Keratinocyte (primary cell): ENCODE measurements around the gene KCNT2. TPM values are rescaled to one million over a fixed set of nuclear protein-coding genes. Genes with fewer than 3 reads are reported as not detected.

Experiments used
- DNase-seq: peaks from one replicate; pipeline ENCODE4 v3.0.0-alpha.2; 2011; ENCODE audit warnings: low read depth, missing footprints, low spot score
- FAIRE-seq: peaks from 2 replicates; lab custom pipeline; 2011; peaks lifted over from hg19 to GRCh38; lab: Jason Lieb, UNC
- H2AFZ ChIP-seq: 2 replicates; pipeline ENCODE4 v1.6.0; 2012; ENCODE audit warnings: low read length, control low read depth, inconsistent platforms; ENCODE audit not compliant: control insufficient read depth
- H3K27ac ChIP-seq: 2 replicates; pipeline ENCODE4 v1.5.1; 2011; ENCODE audit warnings: low read length; ENCODE audit not compliant: control insufficient read depth, insufficient read depth
- H3K27me3 ChIP-seq: 3 replicates; pipeline ENCODE4 v1.6.0; 2011; ENCODE audit warnings: low read length; ENCODE audit not compliant: control insufficient read depth, insufficient read depth; ENCODE audit errors: extremely low read depth
- H3K36me3 ChIP-seq, 2 experiments: 2 replicates in 1 of 2; 3 replicates in 1 of 2; pipeline ENCODE4 v1.5.1; 2011; ENCODE audit warnings: low read length in 2 of 2, mild to moderate bottlenecking in 1 of 2; ENCODE audit not compliant: control insufficient read depth in 2 of 2, insufficient read depth in 2 of 2; ENCODE audit errors: extremely low read depth in 1 of 2
- H3K4me1 ChIP-seq: 3 replicates; pipeline ENCODE4 v1.5.1; 2011; ENCODE audit warnings: low read length; ENCODE audit not compliant: control insufficient read depth, insufficient read depth; ENCODE audit errors: extremely low read depth
- H3K4me2 ChIP-seq: 3 replicates; pipeline ENCODE4 v1.6.0; 2011; ENCODE audit warnings: low read depth, low read length; ENCODE audit not compliant: control insufficient read depth, insufficient read depth; ENCODE audit errors: extremely low read depth
- H3K4me3 ChIP-seq, 3 experiments: fragments of 200-600 bp in 1 of 3; sonication (generic) in 1 of 3; 2 replicates in 2 of 3; 3 replicates in 1 of 3; pipeline ENCODE4 v1.5.1; 2011 to 2016; ENCODE audit warnings: low read length in 3 of 3, mild to moderate bottlenecking in 3 of 3, control low read depth in 2 of 3, inconsistent platforms in 1 of 3, low read depth in 1 of 3, mixed read lengths in 1 of 3, mixed run types in 1 of 3, moderate library complexity in 1 of 3; ENCODE audit not compliant: control insufficient read depth in 2 of 3, insufficient read depth in 2 of 3; ENCODE audit errors: extremely low read depth in 1 of 3
- H3K79me2 ChIP-seq: 2 replicates; pipeline ENCODE4 v1.6.0; 2012; ENCODE audit warnings: low read length; ENCODE audit not compliant: control insufficient read depth, insufficient read depth
- H3K9ac ChIP-seq: 3 replicates; pipeline ENCODE4 v1.6.0; 2011; ENCODE audit warnings: low read length; ENCODE audit not compliant: control insufficient read depth, insufficient read depth; ENCODE audit errors: extremely low read depth
- H3K9me1 ChIP-seq: 3 replicates; pipeline ENCODE4 v1.6.0; 2011; ENCODE audit warnings: low read length; ENCODE audit not compliant: control insufficient read depth, insufficient read depth; ENCODE audit errors: extremely low read depth
- H3K9me3 ChIP-seq: 2 replicates; pipeline ENCODE4 v1.5.1; 2012; ENCODE audit warnings: low read depth, low read length; ENCODE audit not compliant: control insufficient read depth
- H4K20me1 ChIP-seq: 3 replicates; pipeline ENCODE4 v1.6.0; 2011; ENCODE audit warnings: low read length; ENCODE audit not compliant: control insufficient read depth, insufficient read depth; ENCODE audit errors: extremely low read depth
- EZH2 ChIP-seq: IDR thresholded peaks from one replicate; pipeline ENCODE4 v1.6.1; 2012; ENCODE audit warnings: inconsistent platforms, mild to moderate bottlenecking, low read length, moderate library complexity
- dilution Hi-C: fragments of 300-500 bp; cut with MboI; formaldehyde crosslinking; loops from one replicate; pipeline ENCODE4 v1.7.0; 2020; ENCODE audit warnings: low sequenced_read_pairs; ENCODE audit not compliant: extremely low pct_ligation_motif_present
- polyA plus RNA-seq, 5 experiments: library from polyadenylated mRNA; depleted of rRNA in 3 of 5; stranded (reverse) in 3 of 5; stranded (forward) in 1 of 5; unstranded in 1 of 5; fragments of >200 nt; gene quantifications; 1 replicate in 1 of 5; 2 replicates in 3 of 5; 3 replicates in 1 of 5; pipeline versions ENCODE4 v1.2.1 to v1.2.3, GENCODE V29; 2011 to 2012; ENCODE audit warnings: missing spikeins in 2 of 5, low read depth in 1 of 5, low replicate concordance in 1 of 5
- TF ChIP-seq, protein P1 (sequence below), 3 experiments: IDR thresholded peaks in 1 of 3; conservative IDR thresholded peaks in 1 of 3; optimal IDR thresholded peaks in 1 of 3; 2 replicates in 2 of 3; 3 replicates in 1 of 3; pipeline versions ENCODE3 to v1.5.1; 2011; ENCODE audit warnings: low read length in 3 of 3, mild to moderate bottlenecking in 3 of 3, moderate library complexity in 2 of 3, control low read depth in 1 of 3, inconsistent platforms in 1 of 3; ENCODE audit not compliant: insufficient read depth in 2 of 3; ENCODE audit errors: extremely low read depth in 1 of 3

KCNT2 gene
- polyA plus RNA-seq, 1 donor (not counting 4 experiments of a cell fraction or from before 2014, with no cell fraction given): not detected

DNA sequence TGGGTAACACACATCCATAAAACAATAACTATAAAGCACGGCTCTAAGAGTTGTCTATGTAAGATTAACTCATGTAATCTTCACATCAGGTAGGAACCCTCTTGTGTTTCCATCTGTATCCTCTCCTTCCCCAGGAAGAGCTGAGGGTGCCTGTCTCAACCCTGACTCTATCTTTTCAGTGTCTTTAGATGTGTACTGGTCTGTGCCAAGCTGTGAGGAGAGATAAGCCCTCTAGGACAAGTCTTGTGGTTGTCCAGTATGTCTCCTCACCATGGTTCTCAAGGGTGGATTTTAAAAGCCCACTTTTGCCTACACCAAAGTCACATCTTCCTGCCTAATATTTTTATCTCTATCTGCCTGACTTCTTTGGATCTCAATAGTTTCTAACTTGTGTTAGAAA lies 300.1 kb downstream of the KCNT2 start:
- no peak overlapping the region for H2AFZ ChIP-seq
- no peaks in the 10 kb centered on the region for H3K27me3 ChIP-seq
- H3K9me3 ChIP-seq: no peaks in the 10 kb centered on the region
- no peaks in the 10 kb centered on the region for H3K36me3 ChIP-seq
- no peak overlapping the region for H3K27ac ChIP-seq
- no peak for TF ChIP-seq EZH2
- TF ChIP-seq, protein P1, sequence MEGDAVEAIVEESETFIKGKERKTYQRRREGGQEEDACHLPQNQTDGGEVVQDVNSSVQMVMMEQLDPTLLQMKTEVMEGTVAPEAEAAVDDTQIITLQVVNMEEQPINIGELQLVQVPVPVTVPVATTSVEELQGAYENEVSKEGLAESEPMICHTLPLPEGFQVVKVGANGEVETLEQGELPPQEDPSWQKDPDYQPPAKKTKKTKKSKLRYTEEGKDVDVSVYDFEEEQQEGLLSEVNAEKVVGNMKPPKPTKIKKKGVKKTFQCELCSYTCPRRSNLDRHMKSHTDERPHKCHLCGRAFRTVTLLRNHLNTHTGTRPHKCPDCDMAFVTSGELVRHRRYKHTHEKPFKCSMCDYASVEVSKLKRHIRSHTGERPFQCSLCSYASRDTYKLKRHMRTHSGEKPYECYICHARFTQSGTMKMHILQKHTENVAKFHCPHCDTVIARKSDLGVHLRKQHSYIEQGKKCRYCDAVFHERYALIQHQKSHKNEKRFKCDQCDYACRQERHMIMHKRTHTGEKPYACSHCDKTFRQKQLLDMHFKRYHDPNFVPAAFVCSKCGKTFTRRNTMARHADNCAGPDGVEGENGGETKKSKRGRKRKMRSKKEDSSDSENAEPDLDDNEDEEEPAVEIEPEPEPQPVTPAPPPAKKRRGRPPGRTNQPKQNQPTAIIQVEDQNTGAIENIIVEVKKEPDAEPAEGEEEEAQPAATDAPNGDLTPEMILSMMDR (optimal IDR thresholded peaks at IDR 0.05 in 1 of 3, IDR thresholded peaks at IDR 0.05 in 1 of 3, conservative IDR thresholded peaks at IDR 0.05 in 1 of 3; ENCODE audit: extremely low read depth in 1 of 3, insufficient read depth in 2 of 3, low read length in 3 of 3): no peak
- H3K9ac ChIP-seq: no peak overlapping the region
- no peaks in the 10 kb centered on the region for H3K4me1 ChIP-seq
- H3K4me2 ChIP-seq: no peak overlapping the region
- DNase-seq (no peak), FAIRE-seq (no peak)
- no peaks in the 10 kb centered on the region for H3K79me2 ChIP-seq
- no peaks in the 10 kb centered on the region for H4K20me1 ChIP-seq
- no peak overlapping the region for H3K4me3 ChIP-seq
- dilution Hi-C loops: no loop called here
- no peaks in the 10 kb centered on the region for H3K9me1 ChIP-seq

DNA sequence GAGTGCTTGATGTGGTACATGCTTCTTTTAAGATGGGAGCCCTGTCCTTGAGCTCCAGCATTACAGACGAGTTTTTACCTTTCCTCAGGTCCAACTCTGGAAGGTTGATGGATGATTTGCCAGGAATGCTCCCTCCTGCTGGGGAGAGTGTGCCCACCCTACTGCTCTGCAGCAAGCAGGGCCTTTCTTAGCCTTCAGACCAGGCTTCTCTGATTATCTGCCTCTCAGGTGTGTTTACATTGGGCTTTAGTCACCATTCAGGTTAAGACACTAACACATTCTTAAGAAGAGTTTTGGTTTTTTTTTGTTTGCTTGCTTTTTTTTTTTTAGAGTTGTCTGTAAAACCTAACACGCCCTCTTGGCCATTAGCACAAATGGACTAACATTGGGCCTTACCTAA lies 301.8 kb downstream of the KCNT2 start:
- Histone ChIP-seq H4K20me1 (no peaks in the 10 kb centered on the region), H3K79me2 (no peaks in the 10 kb centered on the region), H3K9ac (no peak overlapping the region), H3K4me2 (no peak overlapping the region), H2AFZ (peak overlapping the region; percentile 4), H3K4me1 (no peaks in the 10 kb centered on the region), H3K9me3 (no peaks in the 10 kb centered on the region), H3K27me3 (no peaks in the 10 kb centered on the region), H3K27ac (no peak overlapping the region), H3K4me3 (no peak overlapping the region), H3K36me3 (no peaks in the 10 kb centered on the region), H3K9me1 (no peaks in the 10 kb centered on the region)
- dilution Hi-C loops: no loop called here
- FAIRE-seq (no peak), DNase-seq (no peak)
- TF ChIP-seq EZH2: no peak
- TF ChIP-seq, protein P1 (optimal IDR thresholded peaks at IDR 0.05 in 1 of 3, IDR thresholded peaks at IDR 0.05 in 1 of 3, conservative IDR thresholded peaks at IDR 0.05 in 1 of 3; ENCODE audit: extremely low read depth in 1 of 3, insufficient read depth in 2 of 3, low read length in 3 of 3): no peak
